GM23248 (cell line): Measurements from ENCODE around the gene RGS5. TPM values are rescaled to one million over a fixed set of nuclear protein-coding genes. Genes with fewer than 3 reads are reported as not detected.

ENCODE experiments used
- DNase-seq: peaks from one replicate; pipeline ENCODE4 v3.0.0-alpha.2; 2015
- H2AFZ ChIP-seq: fragments of 200-600 bp; sonication (generic); 2 replicates; pipeline ENCODE4 v1.6.1; 2016; ENCODE audit warnings: antibody characterized with exemption
- H3F3A ChIP-seq: fragments of 200-600 bp; sonication (generic); 2 replicates; pipeline ENCODE4 v1.6.1; 2016; ENCODE audit warnings: mild to moderate bottlenecking, antibody characterized with exemption, mixed run types; ENCODE audit not compliant: insufficient read depth
- H3K27ac ChIP-seq: fragments of 200-600 bp; sonication (generic); 2 replicates; pipeline ENCODE4 v1.5.1; 2016; ENCODE audit warnings: mild to moderate bottlenecking
- H3K27me3 ChIP-seq: fragments of 200-600 bp; sonication (generic); replicated peaks from 2 replicates; pipeline ENCODE4 v1.6.1; 2016; ENCODE audit warnings: mild to moderate bottlenecking; ENCODE audit not compliant: insufficient read depth
- H3K36me3 ChIP-seq: fragments of 200-600 bp; sonication (generic); 2 replicates; pipeline ENCODE4 v1.6.1; 2016; ENCODE audit warnings: low read depth, mild to moderate bottlenecking
- H3K4me1 ChIP-seq: fragments of 200-600 bp; sonication (generic); 2 replicates; pipeline ENCODE4 v1.6.1; 2016; ENCODE audit warnings: mild to moderate bottlenecking; ENCODE audit not compliant: insufficient read depth
- H3K4me2 ChIP-seq: fragments of 200-600 bp; sonication (generic); one replicate; pipeline ENCODE4 v1.6.1; 2016; ENCODE audit warnings: mild to moderate bottlenecking; ENCODE audit not compliant: unreplicated experiment
- H3K4me3 ChIP-seq: fragments of 200-600 bp; sonication (generic); 2 replicates; pipeline ENCODE4 v1.5.1; 2016; ENCODE audit warnings: mild to moderate bottlenecking
- H3K79me2 ChIP-seq: fragments of 200-600 bp; sonication (generic); 2 replicates; pipeline ENCODE4 v1.6.1; 2016; ENCODE audit warnings: mild to moderate bottlenecking; ENCODE audit not compliant: insufficient read depth
- H3K9ac ChIP-seq: fragments of 200-600 bp; sonication (generic); 2 replicates; pipeline ENCODE4 v1.6.1; 2016; ENCODE audit warnings: mild to moderate bottlenecking
- H3K9me2 ChIP-seq: fragments of 200-600 bp; sonication (generic); 2 replicates; pipeline ENCODE4 v1.6.1; 2016; ENCODE audit warnings: mixed run types, mild to moderate bottlenecking, moderate library complexity; ENCODE audit not compliant: insufficient read depth
- H3K9me3 ChIP-seq: fragments of 200-600 bp; sonication (generic); one replicate; pipeline ENCODE4 v1.6.1; 2017; ENCODE audit warnings: low read depth
- H4K20me1 ChIP-seq: fragments of 200-600 bp; sonication (generic); 2 replicates; pipeline ENCODE4 v1.6.0; 2016; ENCODE audit not compliant: insufficient read depth
- EZH2 ChIP-seq: fragments of 200-600 bp; sonication (generic); IDR thresholded peaks from 2 replicates; pipeline ENCODE4 v1.6.1; 2018; ENCODE audit warnings: antibody characterized with exemption, mild to moderate bottlenecking; ENCODE audit not compliant: insufficient read depth, poor library complexity, severe bottlenecking
- EZH2phosphoT487 ChIP-seq: fragments of 200-600 bp; sonication (generic); IDR thresholded peaks from 2 replicates; pipeline ENCODE4 v1.6.1; 2018; ENCODE audit warnings: antibody characterized with exemption, moderate library complexity, mild to moderate bottlenecking, low read depth; ENCODE audit not compliant: insufficient read depth
- WGBS, 2 experiments: methylation state at CpG; one replicate each; pipeline ENCODE4 v1.1.6; 2015 to 2017; ENCODE audit warnings: low lambda C conversion rate in 2 of 2, low coverage in 1 of 2; ENCODE audit errors: missing lambda C conversion rate in 2 of 2; 5-methylcytosine and 5-hydroxymethylcytosine counted together
- in situ Hi-C: fragments of 300-500 bp; cut with MboI; formaldehyde crosslinking; loops from 2 replicates; pipeline ENCODE4 v1.15.0; 2020
- polyA plus RNA-seq: library from polyadenylated mRNA; unstranded; fragments of >200 nt; fragmentation: Nextera tagmentation; extraction: Ambion mirVana; gene quantifications from 2 replicates; pipeline ENCODE4 v1.2.1, GENCODE V29; 2016
- total RNA-seq: library from RNA; depleted of rRNA; stranded (reverse); fragments of >200 nt; shearing (Covaris generic); gene quantifications from 2 replicates; pipeline ENCODE4 v1.2.3, GENCODE V29; 2014

RGS5 gene
- total and polyA plus RNA-seq, 2 experiments from 2014 or later = 0.89 to 6.8 TPM

DNA sequence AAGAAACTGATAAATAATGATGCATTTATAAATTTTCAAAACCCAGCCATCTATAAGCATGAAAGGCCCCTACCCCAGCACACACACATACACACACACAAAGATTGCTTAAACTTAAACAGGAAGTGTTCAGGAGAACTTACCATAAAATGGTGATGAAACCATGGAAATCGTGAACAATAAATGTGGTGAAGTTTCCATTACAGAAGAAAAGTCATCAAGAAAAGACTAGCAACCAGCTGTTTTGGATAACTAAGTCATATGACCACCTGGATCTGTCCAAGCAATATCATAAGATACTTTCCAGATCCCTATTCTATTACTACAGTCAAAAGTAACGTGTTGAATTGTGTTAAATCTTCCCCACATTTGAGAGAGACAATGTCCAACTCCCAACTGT is 24.1 kb downstream of the RGS5 start:
- Histone ChIP-seq H3K9ac (no peak overlapping the region), H3K9me2 (no peaks in the 10 kb centered on the region), H3F3A (no peaks in the 10 kb centered on the region), H3K4me1 (peaks cover 8% of the 10 kb centered on the region; the same call in 1 of the 2 replicates), H4K20me1 (no peaks in the 10 kb centered on the region), H3K79me2 (no peaks in the 10 kb centered on the region), H3K4me2 (no peak overlapping the region), H3K36me3 (no peaks in the 10 kb centered on the region), H3K4me3 (no peak overlapping the region), H2AFZ (peak overlapping the region; percentile 40; the same call in 1 of the 2 replicates), H3K27ac (no peak overlapping the region), H3K9me3 (no peaks in the 10 kb centered on the region), H3K27me3 (no peaks in the 10 kb centered on the region)
- WGBS, 2 experiments = 23 to 24% methylated on average over 2 of the region's 2 CpGs
- DNase-seq = peak; percentile 33
- in situ Hi-C loops = loop anchor here (5.0 kb wide), 2 partner anchors 106 to 306 kb away; no protein-coding TSS in a partner anchor
- TF ChIP-seq EZH2 (no peak), EZH2phosphoT487 (no peak)

DNA sequence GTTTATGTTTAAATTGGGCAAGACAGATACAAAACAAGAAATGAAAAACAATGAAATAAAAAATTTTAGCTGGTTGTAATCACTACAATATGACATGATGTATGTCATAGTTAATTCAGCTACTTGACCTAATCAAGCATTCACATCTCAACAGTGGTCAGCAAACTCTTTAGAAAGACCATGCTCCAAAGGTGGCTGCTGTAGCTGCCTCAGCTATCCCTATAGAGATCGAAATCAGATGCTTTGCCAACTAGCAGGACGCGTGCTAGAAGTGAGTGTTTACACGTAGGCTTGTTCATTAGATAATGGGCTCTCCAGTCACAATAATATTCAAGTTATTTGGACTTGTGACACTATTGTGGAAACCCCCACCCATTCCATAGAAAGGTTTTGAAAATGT is 25.9 kb downstream of the RGS5 start:
- peaks cover under 1% of the 10 kb centered on the region; the same call in 1 of the 2 replicates for H3F3A ChIP-seq
- H3K36me3 ChIP-seq = no peaks in the 10 kb centered on the region
- no peaks in the 10 kb centered on the region for H3K79me2 ChIP-seq
- H3K4me1 ChIP-seq = peaks cover 26% of the 10 kb centered on the region
- H3K9me3 ChIP-seq = no peaks in the 10 kb centered on the region
- in situ Hi-C loops = loop anchor here (5.0 kb wide), 2 partner anchors 104 to 304 kb away; no protein-coding TSS in a partner anchor
- no peak overlapping the region for H3K27ac ChIP-seq
- no peak for DNase-seq
- no peak overlapping the region for H2AFZ ChIP-seq
- no peaks in the 10 kb centered on the region for H4K20me1 ChIP-seq
- H3K4me3 ChIP-seq = no peak overlapping the region
- no peaks in the 10 kb centered on the region for H3K9me2 ChIP-seq
- WGBS, 2 experiments = 86 to 92% methylated on average over 4 of the region's 4 CpGs
- no peak overlapping the region for H3K4me2 ChIP-seq
- no peak for TF ChIP-seq EZH2
- no peak for TF ChIP-seq EZH2phosphoT487
- no peaks in the 10 kb centered on the region for H3K27me3 ChIP-seq
- no peak overlapping the region for H3K9ac ChIP-seq

DNA sequence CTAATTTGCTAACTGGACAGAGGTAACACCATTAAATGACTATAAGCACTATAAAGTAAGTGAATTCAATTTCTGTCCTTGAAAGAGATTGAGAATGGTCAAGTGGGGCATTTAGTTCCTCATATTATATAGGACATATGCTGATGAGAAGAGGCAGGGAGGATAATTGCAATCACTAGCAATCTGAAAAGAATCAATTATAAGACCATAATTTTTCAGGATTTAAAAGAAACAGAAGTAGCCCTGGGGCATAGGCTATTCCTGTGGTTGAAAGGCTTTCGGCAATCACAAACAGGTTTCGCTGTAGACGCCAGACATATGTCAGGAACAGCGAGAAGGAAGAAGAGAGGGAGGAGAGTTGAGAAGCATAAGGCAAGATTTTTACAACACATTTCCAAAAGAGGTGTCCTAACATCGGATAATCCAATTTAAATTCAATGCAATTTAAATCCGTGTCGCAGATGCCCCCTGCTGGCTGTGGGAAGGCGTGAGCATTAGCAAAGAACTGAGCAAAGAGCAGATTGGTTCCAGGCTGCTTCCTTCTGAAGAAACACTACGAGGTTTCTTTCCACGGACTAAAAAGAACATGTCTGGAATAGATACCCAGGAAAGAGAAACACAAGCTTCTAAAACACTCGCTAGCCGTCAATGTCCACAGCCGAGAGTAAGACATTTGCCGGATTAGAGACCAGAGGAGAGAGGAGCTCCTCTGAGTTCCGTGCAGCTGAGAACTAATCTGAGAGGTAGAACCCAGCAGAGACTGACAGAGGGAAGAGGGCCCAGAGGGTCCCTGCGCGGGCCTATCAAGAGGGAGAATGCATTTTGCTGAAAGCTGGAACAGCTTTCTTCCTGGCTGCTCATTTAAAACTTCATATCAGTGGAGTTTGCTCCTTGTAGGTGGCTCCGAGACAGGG is 27.9 kb downstream of the RGS5 start:
- H3K4me1 ChIP-seq = peaks cover 46% of the 10 kb centered on the region
- no peaks in the 10 kb centered on the region for H3K9me2 ChIP-seq
- peak overlapping the region; percentile 54 for H3K4me3 ChIP-seq
- H3K79me2 ChIP-seq = no peaks in the 10 kb centered on the region
- H4K20me1 ChIP-seq = no peaks in the 10 kb centered on the region
- H3K27me3 ChIP-seq = no peaks in the 10 kb centered on the region
- TF ChIP-seq EZH2phosphoT487 (no peak), EZH2 (no peak)
- H3K36me3 ChIP-seq = no peaks in the 10 kb centered on the region
- DNase-seq = peak; percentile 83
- H3K9me3 ChIP-seq = no peaks in the 10 kb centered on the region
- 20 to 21% methylated on average over 18 of the region's 18 CpGs for WGBS, 2 experiments
- H2AFZ ChIP-seq = peak overlapping the region; percentile 95
- H3K4me2 ChIP-seq = peak overlapping the region; percentile 70
- peaks cover 13% of the 10 kb centered on the region; the same call in 1 of the 2 replicates for H3F3A ChIP-seq
- peak overlapping the region; percentile 43 for H3K9ac ChIP-seq
- in situ Hi-C loops = loop anchor here (5.0 kb wide), 2 partner anchors 102 to 302 kb away; no protein-coding TSS in a partner anchor
- no peak overlapping the region for H3K27ac ChIP-seq

DNA sequence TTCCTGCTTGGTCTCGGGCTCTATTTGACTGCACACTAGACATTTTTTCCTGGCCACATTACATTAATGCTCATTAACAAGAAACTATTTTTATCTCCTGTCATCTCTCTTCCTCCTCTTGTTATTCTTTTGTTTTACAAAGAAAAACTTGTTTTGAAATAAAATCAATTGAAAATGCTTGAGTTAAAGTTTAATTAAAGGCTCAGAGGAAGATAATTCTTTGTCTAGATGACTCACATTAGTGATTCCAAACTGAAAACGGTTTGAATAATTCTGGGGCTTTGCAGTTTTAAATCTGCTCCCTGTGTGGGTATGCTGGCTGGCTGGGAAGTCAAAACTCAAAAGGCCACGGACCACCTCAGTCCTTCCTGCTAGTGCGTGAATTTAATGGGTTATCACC is 29.6 kb downstream of the RGS5 start:
- H3K27ac ChIP-seq = peak overlapping the region; percentile 7; the same call in 1 of the 2 replicates
- in situ Hi-C loops = no loop called here
- DNase-seq = peak; percentile 39
- no peaks in the 10 kb centered on the region for H4K20me1 ChIP-seq
- peak overlapping the region; percentile 53 for H2AFZ ChIP-seq
- H3K9me2 ChIP-seq = no peaks in the 10 kb centered on the region
- no peaks in the 10 kb centered on the region for H3K9me3 ChIP-seq
- peak overlapping the region; percentile 7; the same call in 1 of the 2 replicates for H3K4me3 ChIP-seq
- H3K9ac ChIP-seq = peak overlapping the region; percentile 26
- no peaks in the 10 kb centered on the region for H3K36me3 ChIP-seq
- H3K4me1 ChIP-seq = peaks cover 52% of the 10 kb centered on the region
- no peaks in the 10 kb centered on the region for H3K79me2 ChIP-seq
- H3K4me2 ChIP-seq = peak overlapping the region; percentile 49
- H3K27me3 ChIP-seq = no peaks in the 10 kb centered on the region
- peaks cover 18% of the 10 kb centered on the region for H3F3A ChIP-seq
- TF ChIP-seq EZH2phosphoT487 = no peak
- no peak for TF ChIP-seq EZH2
- WGBS, 2 experiments = 23 to 31% methylated on average over 4 of the region's 4 CpGs
